PFSK-1 (cell line): ENCODE results near the gene MFRP.

Source experiments
- FOXP2 ChIP-seq: optimal IDR thresholded peaks from 2 replicates; pipeline ENCODE3; 2011; ENCODE audit warnings: borderline replicate concordance, control low read depth, inconsistent platforms; ENCODE audit not compliant: insufficient read depth; ENCODE audit errors: extremely low read length, extremely low read depth
- POLR2AphosphoS5 ChIP-seq: IDR thresholded peaks from 2 replicates; pipeline ENCODE4 v1.6.1; 2012; ENCODE audit warnings: low read depth, mild to moderate bottlenecking, control low read depth, low read length, moderate library complexity
- REST ChIP-seq, 2 experiments: IDR thresholded peaks; 2 replicates each; pipeline versions ENCODE4 v1.6.1 to v1.8.0; 2011 to 2012; ENCODE audit warnings: low read depth in 2 of 2, low read length in 2 of 2, control low read depth in 1 of 2, inconsistent platforms in 1 of 2, mild to moderate bottlenecking in 1 of 2, moderate library complexity in 1 of 2; ENCODE audit not compliant: insufficient read depth in 1 of 2
- SIN3A ChIP-seq: IDR thresholded peaks from 2 replicates; pipeline ENCODE4 v1.6.1; 2012; ENCODE audit warnings: mild to moderate bottlenecking, low read length, moderate library complexity, borderline replicate concordance; ENCODE audit not compliant: insufficient read depth
- TAF1 ChIP-seq: IDR thresholded peaks from 2 replicates; pipeline ENCODE4 v1.6.1; 2012; ENCODE audit warnings: low read length, control low read depth, borderline replicate concordance; ENCODE audit not compliant: insufficient read depth

Gene MFRP

DNA sequence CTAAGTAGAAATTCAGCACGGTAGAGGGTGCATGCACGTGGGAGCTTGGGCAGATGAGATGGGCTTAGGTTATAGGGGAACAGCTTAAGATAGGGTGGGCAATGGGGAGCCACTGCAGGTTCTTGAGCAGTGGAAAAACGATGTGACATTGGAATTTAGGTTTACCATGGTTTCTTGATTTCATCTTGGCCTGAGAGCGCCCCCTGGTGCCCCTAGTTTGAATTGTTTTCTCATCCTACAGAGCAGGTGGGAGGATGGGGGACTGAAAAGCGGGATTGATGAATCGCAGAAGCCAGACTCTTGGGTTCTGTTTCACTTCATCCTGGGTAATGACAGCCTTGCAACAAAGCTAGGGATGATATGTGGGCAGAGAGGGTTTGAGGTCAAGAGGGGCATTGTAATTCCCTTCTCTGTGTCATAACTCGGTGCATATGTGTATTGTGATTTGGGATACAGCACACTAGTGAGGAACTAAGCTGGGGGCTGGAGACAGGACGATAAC is 22.9 kb downstream of the MFRP start:
- no peak for TF ChIP-seq SIN3A
- no peak for TF ChIP-seq POLR2AphosphoS5
- no peak for TF ChIP-seq REST (IDR thresholded peaks at IDR 0.05; ENCODE audit: insufficient read depth in 1 of 2, low read depth in 2 of 2, low read length in 2 of 2)
- TF ChIP-seq FOXP2, result no peak
- TF ChIP-seq TAF1, result no peak

- no peak for TF ChIP-seq POLR2AphosphoS5
- TF ChIP-seq REST (IDR thresholded peaks at IDR 0.05; ENCODE audit: insufficient read depth in 1 of 2, low read depth in 2 of 2, low read length in 2 of 2), result no peak
- no peak for TF ChIP-seq FOXP2
- no peak for TF ChIP-seq TAF1
- no peak for TF ChIP-seq SIN3A
Measured at GRCh38 chr11:119322921-119323531, 23.5 kb downstream of the MFRP start.

DNA sequence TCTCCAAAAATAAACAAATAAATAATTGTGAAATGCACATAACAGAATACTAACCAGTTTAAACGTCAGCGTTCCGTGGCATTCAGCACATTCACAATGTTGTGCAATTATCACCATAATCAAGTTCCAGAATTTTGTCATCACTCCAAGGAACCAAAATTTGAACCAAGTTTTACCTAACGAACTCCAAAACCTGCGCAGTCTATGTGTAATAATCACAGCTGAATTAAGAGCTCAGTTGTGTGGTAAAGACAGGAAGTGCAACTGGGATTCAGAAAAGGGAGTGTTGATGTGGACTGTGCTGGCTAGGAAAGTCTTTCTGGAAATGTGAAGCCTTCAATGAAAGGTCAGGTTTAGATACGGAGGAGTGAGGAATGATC is 24.2 kb downstream of the MFRP start:
- no peak for TF ChIP-seq POLR2AphosphoS5
- TF ChIP-seq SIN3A, result no peak
- TF ChIP-seq REST (IDR thresholded peaks at IDR 0.05; ENCODE audit: insufficient read depth in 1 of 2, low read depth in 2 of 2, low read length in 2 of 2), result no peak
- no peak for TF ChIP-seq TAF1
- TF ChIP-seq FOXP2, result no peak

DNA sequence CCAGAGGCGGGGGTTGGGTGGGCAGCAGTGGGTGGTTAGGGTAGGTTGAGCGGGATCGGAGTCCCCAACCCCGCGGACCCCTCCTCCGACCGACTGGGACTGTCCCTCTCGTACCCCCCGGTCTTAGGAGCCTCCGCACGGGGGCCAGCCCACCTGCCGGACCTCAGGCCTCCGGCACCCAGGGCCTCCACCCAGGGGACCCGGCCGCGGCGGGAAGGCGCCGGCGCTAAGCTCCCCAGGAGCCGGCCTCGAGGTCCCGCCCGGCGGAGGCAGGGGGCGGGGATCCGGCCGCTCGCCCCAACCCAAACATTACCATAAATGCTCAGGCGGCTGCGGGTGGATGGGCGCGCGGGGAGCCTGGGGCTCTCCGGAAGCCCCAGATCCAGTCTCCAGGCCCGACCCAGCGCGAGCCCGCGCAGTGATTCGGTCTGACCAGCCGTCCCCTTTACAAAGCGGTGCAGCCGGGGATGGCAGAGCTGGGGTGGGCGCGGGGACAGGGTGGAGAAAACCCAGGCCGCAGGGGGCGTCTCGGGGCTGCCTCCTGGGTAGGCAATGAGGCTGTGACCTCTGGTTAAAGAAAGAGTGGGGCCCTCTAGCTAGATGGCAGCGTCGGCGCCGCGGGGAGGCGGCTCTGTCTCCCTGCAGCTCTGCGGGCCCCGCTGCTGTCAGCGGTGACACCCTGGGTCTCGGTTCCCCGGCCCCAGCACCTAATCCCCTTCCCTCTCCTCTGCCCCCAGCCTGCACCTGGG is 25.6 kb downstream of the MFRP start:
- TF ChIP-seq SIN3A, result no peak
- no peak for TF ChIP-seq POLR2AphosphoS5
- TF ChIP-seq TAF1, result no peak
- TF ChIP-seq FOXP2, result no peak
- TF ChIP-seq REST (IDR thresholded peaks at IDR 0.05; ENCODE audit: insufficient read depth in 1 of 2, low read depth in 2 of 2, low read length in 2 of 2), result no peak
